ENCODE measurements around the gene XCL2.
"Not testable (repeated sequence)": the region's sequence is repeated elsewhere in the genome, so short reads cannot be mapped to it uniquely, and the experiment has no call there.

XCL2 gene

GRCh38 chr1:168555508-168556046 is 11.8 kb upstream of the XCL2 start:
- no peak for DNase-seq

- DNase-seq: no peak
These were observed 11.0 kb upstream of the XCL2 start for GRCh38 chr1:168554603-168555483.

- DNase-seq: no peak
These were observed 10.1 kb upstream of the XCL2 start for GRCh38 chr1:168553680-168554553.

DNA sequence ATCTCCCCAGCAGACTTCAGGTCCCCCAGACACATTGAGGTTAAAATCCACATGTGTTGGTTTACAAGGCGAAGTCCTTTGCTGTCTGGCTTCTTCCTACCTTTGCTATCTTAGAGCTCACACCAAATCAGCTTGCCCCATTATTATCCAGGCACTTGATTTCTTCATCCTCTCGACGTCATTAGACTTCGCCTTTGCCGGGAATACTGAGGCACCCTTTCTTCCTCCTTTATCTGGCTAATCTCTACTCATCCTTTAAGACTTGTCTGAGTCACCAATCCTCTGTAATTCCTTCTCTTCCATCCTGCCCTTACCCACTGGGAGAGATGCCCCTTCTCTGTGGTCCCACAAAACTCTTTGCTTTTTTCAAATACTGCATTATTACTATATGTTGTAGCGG is 9.2 kb upstream of the XCL2 start:
- DNase-seq: no peak

DNA sequence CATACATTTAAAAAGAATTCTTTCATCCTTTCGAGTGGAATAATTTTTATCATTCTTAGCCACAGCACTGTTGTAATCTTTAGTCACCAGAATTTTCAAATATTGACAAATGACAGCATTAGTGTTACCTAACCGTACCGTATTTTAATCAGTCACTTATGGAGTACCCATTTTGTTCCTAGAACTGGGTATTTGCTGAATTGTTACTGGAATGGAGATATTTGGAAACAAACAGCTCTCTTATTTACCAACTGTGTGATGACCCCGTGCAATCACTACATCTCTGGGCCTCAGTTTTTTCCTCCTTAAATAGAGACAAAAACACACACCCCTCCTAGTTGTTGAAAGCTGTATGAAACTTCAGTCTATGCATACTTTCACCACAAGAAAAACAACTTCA is 7.9 kb upstream of the XCL2 start:
- no peak for DNase-seq

- no peak for DNase-seq
These were observed 7.2 kb upstream of the XCL2 start for GRCh38 chr1:168550971-168551370.

GRCh38 chr1:168546553-168546895 is 2.7 kb upstream of the XCL2 start:
- DNase-seq: not testable (repeated sequence)

GRCh38 chr1:168545678-168546552 is 2.1 kb upstream of the XCL2 start:
- DNase-seq: peak; percentile 0 to 62

DNA sequence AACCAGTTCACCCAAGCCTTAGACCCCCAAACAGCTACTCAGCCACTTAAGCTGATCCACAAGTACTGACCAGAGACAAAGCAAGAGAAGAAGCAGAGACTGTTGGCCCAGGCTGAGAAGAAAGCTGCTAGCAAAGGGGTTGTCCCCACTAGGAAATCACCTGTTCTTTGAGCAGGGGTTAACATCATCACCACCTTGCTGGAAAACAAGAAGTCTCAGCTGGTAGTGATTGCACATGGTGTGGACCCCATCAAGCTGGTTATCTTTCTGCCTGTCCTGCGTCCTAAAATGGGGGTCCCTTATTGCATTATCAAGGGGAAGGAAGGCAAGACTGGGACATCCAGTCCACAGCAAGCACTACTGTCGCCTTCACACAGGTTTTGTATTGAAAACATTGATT is 819 bp downstream of the XCL2 start:
- DNase-seq: not testable (repeated sequence)

DNA sequence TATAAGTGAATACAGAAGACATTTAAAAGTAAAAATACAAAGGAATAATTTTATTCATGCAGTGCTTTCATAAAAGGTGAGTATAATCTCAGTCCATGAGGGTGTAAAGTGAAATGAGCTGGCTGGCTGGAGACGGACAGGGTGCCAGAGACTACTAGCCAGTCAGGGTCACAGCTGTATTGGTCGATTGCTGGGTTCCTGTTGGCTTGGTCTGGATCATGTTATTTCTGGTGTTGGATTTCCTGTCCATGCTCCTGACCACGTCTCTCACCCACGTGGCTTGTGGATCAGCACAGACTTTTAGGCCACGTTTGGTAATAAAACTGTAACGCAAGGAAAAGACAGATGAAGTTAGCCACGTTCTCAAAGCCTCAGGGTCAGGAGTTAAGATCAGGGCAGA is 3.0 kb downstream of the XCL2 start:
- not testable (repeated sequence) for DNase-seq

DNA sequence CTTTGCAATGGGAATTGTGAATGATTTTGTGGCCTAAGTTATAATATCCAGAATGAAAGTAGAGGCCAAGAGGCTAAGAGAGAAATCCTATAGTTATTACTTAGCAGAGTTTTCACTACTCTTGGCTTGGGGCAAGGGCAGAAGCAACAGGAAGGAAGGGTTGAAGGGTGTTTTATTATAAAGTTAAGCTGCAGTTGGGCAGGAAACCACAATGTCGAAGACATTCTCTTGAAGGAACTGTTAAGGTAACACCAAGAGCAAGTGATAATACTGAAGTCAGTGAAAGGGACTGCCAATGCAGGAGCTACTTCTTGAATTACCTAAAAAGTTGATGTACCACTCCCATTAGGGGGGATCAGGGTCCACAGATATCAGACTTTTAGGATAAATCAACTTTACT is 8.3 kb downstream of the XCL2 start:
- no peak for DNase-seq

- peak; percentile 8 to 47 for DNase-seq
These were observed 12.0 kb downstream of the XCL2 start for GRCh38 chr1:168531615-168532345.

GRCh38 chr1:168529518-168529917 is 14.3 kb downstream of the XCL2 start:
- no peak for DNase-seq

- no peak for DNase-seq
These were observed 22.3 kb downstream of the XCL2 start for GRCh38 chr1:168521401-168522000.

GRCh38 chr1:168520832-168521231 is 23.0 kb downstream of the XCL2 start:
- DNase-seq: no peak

DNA sequence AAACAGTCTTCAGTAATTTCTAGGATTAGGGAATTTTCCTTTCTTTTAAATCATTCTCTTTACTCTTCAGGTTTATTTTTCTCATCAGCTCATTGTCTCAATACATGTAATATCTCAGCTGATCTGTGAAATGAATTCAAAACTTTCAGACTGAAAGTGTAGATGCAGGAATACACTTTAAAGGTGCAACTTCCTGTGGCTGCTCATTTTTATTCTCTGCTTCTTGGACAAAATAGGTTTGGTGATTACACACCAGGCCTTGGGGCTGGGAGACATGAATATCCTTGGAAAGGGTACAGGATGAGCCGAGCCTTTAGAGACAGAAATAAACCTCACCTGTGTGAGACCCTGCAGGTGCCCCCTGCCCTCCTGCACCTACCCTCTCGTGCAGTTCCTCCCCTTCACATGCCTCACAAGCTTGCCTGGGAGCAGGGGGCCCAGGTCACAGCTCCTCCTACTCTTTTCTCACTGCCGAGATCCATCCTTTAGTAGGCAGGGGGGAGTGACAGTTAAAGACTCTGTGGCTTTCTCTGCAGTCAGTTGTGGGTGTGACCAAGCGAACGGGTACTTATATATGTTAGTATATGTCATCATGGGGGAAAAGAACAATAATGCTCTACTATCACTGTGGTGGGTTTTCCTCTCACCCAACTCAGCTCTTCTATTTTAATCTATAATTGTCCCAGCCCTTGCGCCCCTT is 23.6 kb downstream of the XCL2 start:
- DNase-seq: no peak

GRCh38 chr1:168518813-168519212 is 25.0 kb downstream of the XCL2 start:
- DNase-seq: no peak

DNA sequence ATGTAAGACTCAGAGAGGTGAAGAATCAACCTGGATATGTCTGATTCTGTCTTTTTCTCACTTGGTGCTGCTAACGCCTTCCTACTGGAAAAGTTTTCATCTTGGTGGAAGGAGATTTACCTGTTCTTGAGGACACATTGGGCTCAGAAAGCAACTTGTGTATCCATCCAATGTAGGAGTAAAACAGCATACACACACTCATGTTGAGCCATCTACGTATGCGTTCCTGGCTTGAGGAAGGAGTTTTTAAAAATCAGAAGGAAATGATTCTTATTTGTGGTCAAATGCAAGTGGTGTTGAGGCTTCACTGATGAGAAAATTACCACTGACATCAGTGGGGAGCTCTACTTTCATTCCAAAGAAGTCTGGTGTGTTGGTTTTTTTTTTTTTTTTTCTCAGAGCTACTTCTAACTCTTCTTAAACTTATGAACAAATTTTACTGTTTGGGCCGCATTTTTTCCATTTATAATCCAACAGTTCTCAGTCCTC is 25.6 kb downstream of the XCL2 start:
- DNase-seq: no peak

- no peak for DNase-seq
These were observed 29.3 kb downstream of the XCL2 start for GRCh38 chr1:168514455-168514854.

DNA sequence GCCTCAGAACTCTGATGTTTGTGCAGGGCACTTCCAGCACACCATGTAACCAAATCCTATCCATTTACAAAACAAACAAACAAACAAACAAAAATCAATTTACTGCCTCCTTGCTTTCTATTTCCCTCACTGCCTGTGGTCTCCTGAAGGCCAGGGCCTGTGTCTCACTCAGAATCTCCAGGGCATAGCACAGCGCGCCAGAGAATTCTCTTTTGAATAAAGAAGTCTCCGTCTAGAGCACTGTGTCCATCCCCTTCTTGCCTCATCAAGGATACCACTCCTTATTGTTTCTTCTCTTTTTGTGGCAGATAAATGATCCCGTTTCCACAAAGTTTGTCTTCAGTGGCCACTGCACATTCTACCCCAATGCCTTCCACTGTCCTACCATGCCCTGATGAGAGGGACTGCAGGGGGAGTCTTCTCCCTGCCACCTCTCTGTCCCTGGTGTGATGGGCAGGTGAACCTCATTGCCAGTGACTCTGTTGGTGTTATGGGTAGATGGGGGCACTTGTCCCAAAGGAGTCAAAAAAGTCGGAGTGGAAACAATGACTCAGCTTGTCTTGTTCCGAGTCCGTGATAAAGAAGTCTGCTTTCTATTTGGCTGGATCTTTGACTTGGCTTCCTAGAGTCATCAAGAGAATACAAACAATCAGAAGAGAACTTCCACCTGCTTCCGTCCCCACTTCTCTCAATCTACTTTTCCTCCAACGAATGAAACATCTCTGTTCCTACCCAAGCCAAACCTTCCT is 30.0 kb downstream of the XCL2 start:
- DNase-seq: no peak

Measured in NCI-H446 (cell line).